ENCODE measurements around the gene GIGYF2. TPM values are rescaled to one million over a fixed set of nuclear protein-coding genes. Genes with fewer than 3 reads are reported as not detected.

GIGYF2 gene
- total RNA-seq, 1 donor from 2014 or later, result 46.7 TPM

GRCh38 chr2:232770207-232770606, 73.1 kb downstream of the GIGYF2 start:
- Histone ChIP-seq H3K27me3 (ENCODE audit: control insufficient read depth, insufficient read depth, low read length) (no peaks in the 10 kb centered on the region), H3K4me3 (ENCODE audit: low read depth, low read length) (no peak overlapping the region), H3K36me3 (ENCODE audit: control insufficient read depth, insufficient read depth, low read length) (peaks cover 5% of the 10 kb centered on the region)
- DNase-seq (ENCODE audit: low read depth), result no peak
- TF ChIP-seq, protein P1, sequence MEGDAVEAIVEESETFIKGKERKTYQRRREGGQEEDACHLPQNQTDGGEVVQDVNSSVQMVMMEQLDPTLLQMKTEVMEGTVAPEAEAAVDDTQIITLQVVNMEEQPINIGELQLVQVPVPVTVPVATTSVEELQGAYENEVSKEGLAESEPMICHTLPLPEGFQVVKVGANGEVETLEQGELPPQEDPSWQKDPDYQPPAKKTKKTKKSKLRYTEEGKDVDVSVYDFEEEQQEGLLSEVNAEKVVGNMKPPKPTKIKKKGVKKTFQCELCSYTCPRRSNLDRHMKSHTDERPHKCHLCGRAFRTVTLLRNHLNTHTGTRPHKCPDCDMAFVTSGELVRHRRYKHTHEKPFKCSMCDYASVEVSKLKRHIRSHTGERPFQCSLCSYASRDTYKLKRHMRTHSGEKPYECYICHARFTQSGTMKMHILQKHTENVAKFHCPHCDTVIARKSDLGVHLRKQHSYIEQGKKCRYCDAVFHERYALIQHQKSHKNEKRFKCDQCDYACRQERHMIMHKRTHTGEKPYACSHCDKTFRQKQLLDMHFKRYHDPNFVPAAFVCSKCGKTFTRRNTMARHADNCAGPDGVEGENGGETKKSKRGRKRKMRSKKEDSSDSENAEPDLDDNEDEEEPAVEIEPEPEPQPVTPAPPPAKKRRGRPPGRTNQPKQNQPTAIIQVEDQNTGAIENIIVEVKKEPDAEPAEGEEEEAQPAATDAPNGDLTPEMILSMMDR (IDR thresholded peaks at IDR 0.05; ENCODE audit: insufficient read depth, low read length, poor library complexity, severe bottlenecking), result no peak

DNA sequence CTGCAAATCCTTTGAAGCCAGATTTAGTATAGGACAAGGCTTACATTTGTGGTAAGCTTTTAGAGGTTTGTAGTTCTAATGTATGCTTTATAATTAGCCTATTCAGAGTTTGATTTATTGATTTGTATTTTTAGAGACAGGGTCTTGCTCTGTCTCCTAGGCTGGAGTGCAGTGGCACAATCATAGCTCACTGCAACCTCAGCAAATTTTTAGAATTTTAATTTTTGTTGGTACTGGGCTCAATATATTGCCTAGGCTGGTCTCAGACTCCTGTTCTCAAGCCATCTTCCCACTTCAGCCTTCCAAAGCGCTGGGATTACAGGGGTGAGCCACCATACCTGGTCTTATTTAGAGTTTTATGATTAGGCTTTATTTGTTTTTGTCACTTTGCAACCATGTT, 74.7 kb downstream of the GIGYF2 start:
- Histone ChIP-seq H3K27me3 (ENCODE audit: control insufficient read depth, insufficient read depth, low read length) (no peaks in the 10 kb centered on the region), H3K36me3 (ENCODE audit: control insufficient read depth, insufficient read depth, low read length) (peaks cover 5% of the 10 kb centered on the region)
- TF ChIP-seq, protein P1 (IDR thresholded peaks at IDR 0.05; ENCODE audit: insufficient read depth, low read length, poor library complexity, severe bottlenecking), result no peak

GRCh38 chr2:232772531-232772930, 75.4 kb downstream of the GIGYF2 start:
- no peak for DNase-seq (ENCODE audit: low read depth)
- H3K4me3 ChIP-seq (ENCODE audit: low read depth, low read length), result no peak overlapping the region
- TF ChIP-seq, protein P1 (IDR thresholded peaks at IDR 0.05; ENCODE audit: insufficient read depth, low read length, poor library complexity, severe bottlenecking), result no peak
- H3K27me3 ChIP-seq (ENCODE audit: control insufficient read depth, insufficient read depth, low read length), result no peaks in the 10 kb centered on the region
- H3K36me3 ChIP-seq (ENCODE audit: control insufficient read depth, insufficient read depth, low read length), result peaks cover 5% of the 10 kb centered on the region

More for the DNA sequence above, 74.7 kb downstream of the GIGYF2 start:
- no peak overlapping the region for H3K4me3 ChIP-seq (ENCODE audit: low read depth, low read length)
- no peak for DNase-seq (ENCODE audit: low read depth)

GRCh38 chr2:232773815-232774214, 76.7 kb downstream of the GIGYF2 start:
- DNase-seq (ENCODE audit: low read depth), result no peak
- TF ChIP-seq, protein P1 (IDR thresholded peaks at IDR 0.05; ENCODE audit: insufficient read depth, low read length, poor library complexity, severe bottlenecking), result no peak
- Histone ChIP-seq H3K4me3 (ENCODE audit: low read depth, low read length) (no peak overlapping the region), H3K36me3 (ENCODE audit: control insufficient read depth, insufficient read depth, low read length) (peaks cover 2% of the 10 kb centered on the region), H3K27me3 (ENCODE audit: control insufficient read depth, insufficient read depth, low read length) (no peaks in the 10 kb centered on the region)

- Histone ChIP-seq H3K27me3 (ENCODE audit: control insufficient read depth, insufficient read depth, low read length) (no peaks in the 10 kb centered on the region), H3K4me3 (ENCODE audit: low read depth, low read length) (no peak within 1 kb of the TSS), H3K36me3 (ENCODE audit: control insufficient read depth, insufficient read depth, low read length) (no peaks in the 10 kb centered on the region)
- no peak for DNase-seq (ENCODE audit: low read depth)
- TF ChIP-seq, protein P1 (IDR thresholded peaks at IDR 0.05; ENCODE audit: insufficient read depth, low read length, poor library complexity, severe bottlenecking), result no peak
Measured at GRCh38 chr2:232776435-232776834, 79.3 kb downstream of the GIGYF2 start, which contains the start of gene KCNJ13. TSS of gene KCNJ13 (minus strand) at chr2:232776565. CDS start at chr2:232771362, 5,203 bp downstream.

GRCh38 chr2:232777276-232777675, 80.1 kb downstream of the GIGYF2 start:
- TF ChIP-seq, protein P1 (IDR thresholded peaks at IDR 0.05; ENCODE audit: insufficient read depth, low read length, poor library complexity, severe bottlenecking), result no peak
- Histone ChIP-seq H3K27me3 (ENCODE audit: control insufficient read depth, insufficient read depth, low read length) (no peaks in the 10 kb centered on the region), H3K4me3 (ENCODE audit: low read depth, low read length) (no peak overlapping the region), H3K36me3 (ENCODE audit: control insufficient read depth, insufficient read depth, low read length) (no peaks in the 10 kb centered on the region)
- DNase-seq (ENCODE audit: low read depth), result no peak
